Stimulated activated CD4-positive, alpha-beta T cell treated with anti-CD3 and anti-CD28 coated beads, Interleukin-2, amount 100 ng/mL, for 48 hours (primary cell): ENCODE measurements around the gene PRR29.

Experiments used
- DNase-seq, 2 donors: peaks; one replicate each; pipeline ENCODE4 v3.0.0-alpha.2; 2020

PRR29 gene

DNA sequence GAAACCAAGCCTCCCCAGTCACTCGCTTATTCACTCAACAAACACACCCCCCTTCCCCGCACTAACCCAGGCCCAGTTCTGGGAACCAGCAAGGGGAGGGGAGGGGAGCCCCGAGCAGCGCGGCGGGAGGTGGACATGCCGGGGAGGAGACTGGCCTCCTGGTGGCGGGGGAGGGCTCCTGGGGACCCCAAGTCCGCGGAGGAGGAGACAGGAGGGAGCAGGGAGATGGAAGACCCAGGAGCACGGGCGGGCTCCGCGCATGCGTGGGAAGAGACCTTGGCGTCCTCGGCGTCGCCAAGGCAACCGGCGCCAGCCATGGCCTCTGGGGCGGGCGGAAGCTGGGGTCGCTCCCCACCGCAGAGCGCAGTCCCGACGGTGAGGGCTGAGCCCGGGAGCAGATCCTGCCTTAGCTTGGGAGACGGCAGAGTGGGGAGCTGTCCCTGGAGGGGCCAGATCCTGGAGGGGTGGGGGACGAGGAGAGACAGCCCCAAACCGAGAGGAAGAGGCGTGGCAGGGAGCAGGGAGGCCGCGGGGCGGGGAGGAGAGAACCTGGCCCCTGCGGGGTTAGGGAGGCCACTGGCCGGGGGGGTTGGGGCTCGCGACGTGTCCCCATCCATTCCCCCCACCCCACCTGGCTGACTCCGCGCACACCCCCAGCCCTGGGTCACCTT, at the start of gene PRR29:
Gene PRR29, plus strand, starts transcription at position 302 of the 671 bp plus-strand sequence. Its CDS starts 14 bp downstream, at position 316.
- peak; percentile 61 to 64 for DNase-seq

GRCh38 chr17:63948521-63948920, 49.6 kb upstream of the PRR29 start:
- no peak for DNase-seq

DNA sequence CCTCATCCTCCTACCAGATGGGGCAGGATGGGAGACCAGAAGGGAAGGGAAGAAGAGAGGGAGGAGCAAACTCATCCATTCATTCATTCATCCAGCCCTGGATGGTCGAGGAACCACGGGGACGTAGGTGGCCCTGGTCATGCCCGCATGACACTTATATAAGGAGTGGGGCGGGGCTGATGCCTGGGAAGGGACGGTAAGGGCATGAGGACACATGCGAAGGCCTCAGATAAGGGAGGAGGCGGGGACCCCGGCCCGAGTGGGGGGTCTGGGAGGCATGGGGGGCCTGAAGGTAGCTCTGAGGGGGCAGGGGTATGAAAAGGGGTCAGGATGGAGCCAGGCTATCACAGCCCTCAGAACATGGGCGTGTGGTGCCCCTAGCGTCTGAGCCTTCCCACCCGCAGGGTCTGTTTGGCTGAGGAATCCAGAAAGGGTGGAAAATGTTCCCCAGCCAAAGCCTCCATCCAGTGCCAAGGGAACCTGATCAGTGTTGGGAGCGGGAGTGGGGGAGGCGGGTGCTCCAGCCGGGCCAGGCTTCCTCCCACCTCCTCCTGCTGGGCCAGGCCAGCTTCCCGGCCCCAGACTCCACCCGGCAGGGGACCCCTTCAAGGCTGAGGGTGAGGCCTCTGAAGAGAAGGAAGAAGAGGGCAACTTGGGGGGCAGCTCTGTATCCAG, 48.4 kb upstream of the PRR29 start:
- no peak for DNase-seq

DNA sequence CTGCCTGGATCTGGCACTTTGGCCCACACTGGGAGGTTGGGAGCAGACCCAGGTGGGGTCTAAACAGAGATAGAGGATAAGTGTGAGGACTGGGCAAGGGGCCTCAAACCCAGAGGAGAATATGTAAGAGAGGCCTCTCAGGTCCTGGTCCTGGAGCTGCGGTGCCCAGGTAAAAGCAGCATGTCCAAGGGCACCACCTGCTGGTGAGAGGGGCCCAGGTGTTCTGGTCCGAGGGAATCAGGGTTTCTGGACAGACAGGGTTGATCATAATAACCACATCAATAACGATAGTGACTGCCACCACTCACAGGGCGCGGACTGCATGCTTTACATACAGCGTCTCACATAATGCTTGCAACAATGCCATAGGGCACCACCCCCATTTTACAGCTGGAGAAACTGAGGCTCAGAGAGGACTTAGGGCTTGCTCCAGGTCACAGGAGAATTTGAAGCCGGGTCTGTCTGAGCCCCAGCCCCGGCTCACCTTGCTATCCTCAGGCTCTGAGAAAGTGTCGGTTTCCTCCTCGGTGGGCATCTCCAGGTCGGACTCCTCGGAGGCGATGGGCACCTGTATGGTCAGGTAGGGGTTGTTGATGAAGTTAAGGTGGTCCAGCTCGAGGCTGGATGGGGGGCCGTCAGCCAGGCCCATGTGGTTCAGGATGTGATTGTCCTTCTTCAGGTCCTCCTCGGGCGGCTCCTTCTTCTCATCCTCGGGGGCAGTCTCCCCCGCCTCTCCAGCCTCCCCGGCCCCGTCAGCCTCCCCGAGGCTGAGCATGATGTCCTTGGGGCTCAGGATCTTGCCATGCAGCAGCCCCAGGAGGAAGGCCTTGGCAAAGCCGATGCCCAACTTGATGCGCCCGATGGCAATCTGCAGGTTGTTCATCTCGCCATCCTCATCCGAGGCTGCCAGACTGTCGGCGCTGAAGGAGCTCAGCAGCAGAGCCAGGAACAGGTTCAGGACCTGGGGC, 46.9 kb upstream of the PRR29 start:
- DNase-seq, result no peak

DNA sequence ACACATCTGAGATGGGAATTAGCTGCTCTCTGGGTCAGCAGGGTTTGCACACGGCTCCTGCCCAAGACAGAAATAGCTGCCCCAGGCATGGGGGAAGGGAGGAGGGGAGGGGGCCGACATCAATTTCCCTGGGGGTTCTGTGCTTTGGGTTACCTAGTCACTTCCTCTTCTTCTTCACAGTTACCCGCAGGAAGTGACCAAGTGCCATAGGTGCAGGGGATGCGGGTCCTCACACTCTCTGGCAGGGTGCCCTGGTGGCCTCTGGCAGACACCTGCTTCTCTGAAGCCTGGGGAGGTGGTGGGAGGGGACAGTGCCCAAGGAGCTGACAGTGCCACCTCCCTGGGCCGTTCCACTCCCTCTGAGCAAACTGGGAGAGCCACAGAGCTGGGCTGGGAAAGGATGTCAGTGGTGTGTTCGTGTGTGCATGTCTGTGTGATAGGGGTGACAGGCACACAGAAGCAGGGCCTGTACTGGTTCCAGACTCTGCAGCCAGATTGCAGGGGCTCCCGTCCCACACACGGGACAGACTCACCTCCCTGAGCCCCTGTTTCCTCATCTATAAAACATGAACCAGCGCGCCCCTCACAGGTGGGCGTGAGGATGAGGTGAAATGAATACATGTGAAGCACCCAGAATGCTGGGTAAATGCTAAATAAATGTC, 43.6 kb upstream of the PRR29 start:
- no peak for DNase-seq

GRCh38 chr17:63955232-63955631, 42.9 kb upstream of the PRR29 start:
- no peak for DNase-seq

- no peak for DNase-seq
These were observed 42.4 kb upstream of the PRR29 start for GRCh38 chr17:63955791-63956190.

DNA sequence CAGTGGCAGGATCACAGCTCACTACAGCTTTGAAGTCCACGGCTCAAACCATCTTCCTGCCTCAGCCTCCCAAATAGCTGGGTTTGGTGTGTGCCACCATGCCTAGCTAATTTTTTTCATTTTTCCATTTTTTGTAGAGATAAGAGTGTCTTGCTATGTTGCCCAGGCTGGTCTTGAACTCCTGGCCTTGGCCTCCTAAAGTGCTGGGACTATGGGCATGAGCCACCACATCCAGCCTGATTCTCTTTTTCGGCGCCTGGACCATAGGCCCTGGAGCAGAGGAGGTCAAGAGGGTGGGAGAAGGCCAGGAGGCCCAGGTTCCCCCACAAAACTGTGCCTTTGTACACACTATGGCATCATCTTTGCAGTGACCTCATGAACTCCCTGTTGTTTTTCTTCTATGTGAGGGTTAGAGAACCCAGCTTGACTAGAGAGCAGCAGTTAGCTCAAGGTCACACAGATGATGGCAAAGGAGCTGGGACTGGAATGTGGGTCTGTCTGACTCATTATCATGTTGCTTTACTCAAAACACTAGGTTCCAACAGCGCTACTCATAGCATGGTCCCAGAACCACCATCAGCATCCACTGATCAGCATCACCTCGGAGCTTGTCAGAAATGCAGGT, 41.7 kb upstream of the PRR29 start:
- DNase-seq, result no peak

- no peak for DNase-seq
These were observed 38.1 kb upstream of the PRR29 start for GRCh38 chr17:63960006-63960405.

DNA sequence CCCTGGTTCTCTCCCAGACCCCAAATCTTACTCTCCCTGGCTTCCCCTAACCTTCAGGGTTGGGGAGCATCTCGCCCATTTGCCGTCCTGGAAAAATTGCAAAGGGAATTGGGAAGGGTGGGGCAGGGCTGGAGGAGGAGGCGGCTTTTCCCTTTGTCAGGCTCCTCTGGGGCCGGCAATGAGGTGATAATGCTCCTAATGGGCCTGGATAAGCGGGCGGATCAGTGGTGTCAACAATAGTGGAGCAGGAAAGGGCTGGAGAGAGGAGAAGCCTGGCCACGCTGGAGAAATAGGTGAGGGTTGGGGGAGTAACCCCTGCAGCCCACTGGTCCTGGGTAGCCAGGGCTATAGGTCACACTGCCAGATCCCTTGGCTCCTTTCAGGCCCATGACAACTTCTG, 37.7 kb upstream of the PRR29 start:
- DNase-seq, result no peak

GRCh38 chr17:63961355-63962212, 36.6 kb upstream of the PRR29 start:
- DNase-seq, result peak in 1 of 2 donors; percentile 39

- DNase-seq, result no peak
These were observed 35.8 kb upstream of the PRR29 start for GRCh38 chr17:63962298-63962744.

GRCh38 chr17:63963123-63963522, 35.0 kb upstream of the PRR29 start:
- no peak for DNase-seq

GRCh38 chr17:63966646-63967264, 31.4 kb upstream of the PRR29 start:
- no peak for DNase-seq

- DNase-seq, result no peak
These were observed 30.2 kb upstream of the PRR29 start for GRCh38 chr17:63967953-63968352.

DNA sequence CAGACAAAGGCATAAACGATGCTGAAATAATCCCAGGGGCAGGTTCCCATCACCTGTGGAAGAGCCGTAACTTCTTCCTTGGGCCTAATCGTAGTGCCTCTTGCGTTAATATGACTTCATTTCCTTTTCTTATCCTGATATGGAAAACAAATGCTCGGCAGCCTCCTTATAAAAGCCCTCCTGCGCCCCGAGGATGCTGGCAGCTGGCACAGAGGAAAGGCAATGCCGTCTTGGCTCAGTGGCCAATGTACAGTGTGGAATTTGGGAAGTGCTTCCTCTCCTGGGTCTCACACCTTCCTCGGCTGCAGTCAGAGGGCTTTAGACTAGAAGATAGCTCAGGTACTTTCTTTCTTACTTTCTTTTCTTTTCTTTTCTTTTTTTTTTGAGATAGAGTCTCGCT, 28.9 kb upstream of the PRR29 start:
- DNase-seq, result no peak

- DNase-seq, result no peak
These were observed 25.4 kb upstream of the PRR29 start, which contains the start of gene SCN4A for GRCh38 chr17:63972796-63973195. Gene SCN4A (minus strand): TSS chr17:63972918. CDS start chr17:63972841, 77 bp downstream.

DNA sequence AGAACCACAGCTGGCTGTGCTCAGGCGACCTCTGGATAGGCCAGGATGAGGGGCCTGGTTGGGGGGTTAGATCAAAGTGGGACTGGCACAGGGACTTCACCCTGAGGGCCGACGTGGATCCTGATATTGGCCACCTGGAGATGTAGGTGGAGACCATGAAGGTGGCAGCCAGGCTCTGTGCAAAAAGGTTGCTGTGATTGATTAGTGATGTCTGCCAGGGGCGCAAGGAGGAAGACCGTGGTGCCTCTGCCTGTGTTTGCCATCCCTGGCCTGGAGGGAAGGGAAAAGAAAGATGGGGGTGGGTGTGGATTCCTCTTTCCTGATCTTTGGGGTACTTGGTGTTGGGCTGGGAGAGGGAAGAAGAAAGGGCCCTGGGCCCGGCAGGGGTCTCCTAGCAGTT, 24.9 kb upstream of the PRR29 start:
- DNase-seq, result no peak

DNA sequence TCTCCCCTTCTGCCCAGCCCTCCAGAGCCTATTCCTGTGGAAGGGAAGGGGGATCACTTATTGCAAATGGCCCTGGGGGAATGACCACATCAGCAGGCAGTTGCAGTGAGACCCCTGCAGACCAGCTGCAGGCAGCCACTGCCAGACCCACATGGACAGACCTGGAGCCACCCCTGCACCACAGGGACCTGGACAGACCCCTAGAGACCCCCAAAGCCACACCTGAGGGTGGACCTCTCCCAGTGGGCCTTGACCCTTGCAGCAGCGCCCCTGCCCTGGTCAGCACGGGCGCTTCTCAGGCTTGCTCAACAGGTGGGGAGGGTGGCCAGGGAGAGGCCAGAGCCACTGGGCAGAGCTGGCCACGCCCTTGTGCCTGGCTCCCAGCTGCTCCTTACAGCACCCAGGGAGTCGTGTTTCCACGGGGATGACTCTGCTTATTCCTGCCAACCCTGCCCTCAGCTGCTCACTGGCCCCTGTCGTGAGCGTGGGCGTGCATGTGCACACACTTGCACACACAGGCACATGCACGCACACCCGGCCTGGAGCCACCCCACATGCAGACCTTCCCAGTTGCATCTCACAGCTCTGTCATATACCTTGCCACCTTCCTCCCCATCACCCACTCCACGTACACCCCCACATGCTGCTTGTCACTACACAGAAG, 24.1 kb upstream of the PRR29 start:
- DNase-seq, result no peak

DNA sequence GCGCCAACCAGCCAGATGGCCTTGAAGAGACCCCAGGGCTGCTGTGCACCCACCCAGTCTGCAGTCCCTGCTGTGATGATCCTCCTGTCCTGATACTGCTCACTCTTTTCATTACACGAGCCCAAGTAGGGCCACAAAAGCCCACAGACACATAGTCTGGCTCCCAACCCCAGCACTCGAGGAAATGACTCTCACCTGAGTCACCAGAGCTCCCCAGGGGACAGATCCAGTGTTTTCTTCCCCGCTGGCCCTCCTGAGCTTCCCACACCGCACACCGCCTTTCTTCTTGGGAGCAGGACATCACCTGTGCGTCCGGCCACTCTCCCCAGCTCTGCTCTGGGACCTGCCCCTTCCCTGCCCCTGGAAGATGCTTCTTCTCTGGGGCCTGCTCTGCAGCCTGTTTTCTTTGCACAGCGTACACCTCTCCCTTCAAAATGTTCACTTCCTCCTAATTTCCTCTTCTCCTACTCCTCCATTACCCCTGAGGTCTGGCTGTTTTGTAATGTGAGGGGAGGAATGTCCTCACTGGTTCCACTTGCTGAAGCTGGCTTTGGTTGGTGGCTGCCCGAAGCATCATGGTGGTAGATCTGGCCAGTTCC, 23.5 kb upstream of the PRR29 start:
- no peak for DNase-seq
